Measurements from ENCODE around the gene MYD88. TPM values are rescaled to one million over a fixed set of nuclear protein-coding genes. Genes with fewer than 3 reads are reported as not detected.
A peak's percentile ranks its signal among the peaks of the same experiment; 100 is the strongest.

MYD88 gene
- total and polyA plus RNA-seq, 9 of the 15 experiments (the other 6 are each of a cell fraction or from before 2014, with no cell fraction given) = 3.2 to 47.3 (median 27.6) TPM

DNA sequence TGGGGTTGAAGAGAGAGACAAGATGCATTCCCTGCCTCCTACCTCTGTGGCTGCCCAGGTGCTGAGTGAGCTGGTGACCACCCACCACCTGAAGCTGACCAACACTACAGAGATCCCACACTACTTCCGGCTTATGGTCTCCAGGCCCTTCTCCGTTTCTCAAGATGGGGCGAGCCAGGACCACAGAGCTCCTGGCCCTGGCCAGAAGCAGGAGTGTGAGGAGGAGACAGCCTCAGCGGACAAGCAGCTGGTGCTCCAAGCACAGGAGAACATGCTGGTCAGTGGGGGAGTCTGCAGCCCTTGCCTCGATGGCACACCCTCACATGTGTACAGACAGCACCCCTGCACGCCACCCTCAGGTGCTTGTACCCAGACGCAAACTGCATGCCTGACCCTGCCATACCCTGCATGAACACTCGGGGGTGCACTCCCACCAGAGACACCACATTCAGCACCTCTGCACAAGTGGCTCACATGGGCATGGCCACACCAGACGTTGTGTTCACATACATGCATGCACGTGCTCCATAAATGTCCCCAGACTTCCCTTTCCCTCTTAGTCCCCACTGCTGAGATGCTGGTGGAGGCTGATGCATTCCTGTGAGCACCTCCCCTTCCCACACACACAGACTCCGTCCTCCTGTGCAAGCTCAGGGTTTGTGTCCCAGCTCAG lies 20.6 kb upstream of the MYD88 start (continued):
- TF ChIP-seq PCBP1 (IDR thresholded peaks at IDR 0.05; ENCODE audit: low read depth, low read length, poor library complexity, severe bottlenecking) = no peak
- TF ChIP-seq, protein P1, sequence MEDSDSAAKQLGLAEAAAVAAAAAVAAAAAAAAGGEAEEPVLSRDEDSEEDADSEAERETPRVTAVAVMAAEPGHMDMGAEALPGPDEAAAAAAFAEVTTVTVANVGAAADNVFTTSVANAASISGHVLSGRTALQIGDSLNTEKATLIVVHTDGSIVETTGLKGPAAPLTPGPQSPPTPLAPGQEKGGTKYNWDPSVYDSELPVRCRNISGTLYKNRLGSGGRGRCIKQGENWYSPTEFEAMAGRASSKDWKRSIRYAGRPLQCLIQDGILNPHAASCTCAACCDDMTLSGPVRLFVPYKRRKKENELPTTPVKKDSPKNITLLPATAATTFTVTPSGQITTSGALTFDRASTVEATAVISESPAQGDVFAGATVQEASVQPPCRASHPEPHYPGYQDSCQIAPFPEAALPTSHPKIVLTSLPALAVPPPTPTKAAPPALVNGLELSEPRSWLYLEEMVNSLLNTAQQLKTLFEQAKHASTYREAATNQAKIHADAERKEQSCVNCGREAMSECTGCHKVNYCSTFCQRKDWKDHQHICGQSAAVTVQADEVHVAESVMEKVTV (CRISPR knock-in tag; IDR thresholded peaks at IDR 0.05) = peak; percentile 76

DNA sequence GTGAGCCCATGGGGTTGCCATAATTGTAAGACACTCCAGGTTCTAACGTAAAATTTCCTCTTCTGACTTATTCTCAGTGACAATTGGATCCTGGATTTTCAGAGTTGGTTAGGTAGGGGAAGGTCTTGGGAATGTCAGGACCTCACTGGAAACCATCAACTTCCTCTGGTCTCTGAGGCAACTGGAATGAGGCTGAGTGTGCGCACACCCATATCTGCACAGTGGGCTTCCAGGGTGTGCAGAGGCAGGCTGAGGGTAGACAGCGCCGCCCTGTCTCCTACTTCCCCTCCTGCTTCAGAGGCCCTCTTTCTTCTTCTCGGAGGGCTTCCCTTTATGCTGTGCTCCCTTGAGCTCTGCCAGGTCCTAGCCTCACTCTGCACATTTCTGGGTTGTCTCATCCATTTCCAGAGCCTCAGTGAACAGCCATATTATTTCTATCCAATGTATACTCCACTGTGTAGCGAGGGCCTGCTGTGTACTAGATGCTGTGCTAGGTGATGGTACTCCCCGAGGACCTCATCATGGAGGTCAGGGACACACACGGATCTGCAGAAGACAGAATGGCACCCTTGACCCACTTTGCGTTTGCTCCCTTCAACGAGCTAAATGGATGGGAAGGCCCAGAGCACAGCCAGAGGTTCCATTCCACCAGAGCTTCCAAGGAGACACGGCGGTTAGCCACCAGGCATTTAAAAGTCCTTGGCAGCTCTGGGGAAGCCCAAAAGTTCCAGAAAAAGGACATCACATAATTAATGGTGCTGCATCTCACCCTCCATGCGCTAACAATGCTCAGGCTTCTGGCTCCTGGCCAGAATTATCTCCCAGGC lies 19.8 kb upstream of the MYD88 start:
- no peak overlapping the region for H3K9ac ChIP-seq (ENCODE audit: insufficient read depth in 1 of 2, low read depth in 2 of 2, low read length in 2 of 2)
- ATAC-seq (no peak; the same call in 2 of the 3 replicates), FAIRE-seq (no peak), DNase-seq (ENCODE audit: extremely low read depth in 1 of 4, low spot score in 3 of 4) (no peak)
- BruUV-seq (replicated peaks) = TSS peak; percentile 31
- no peak overlapping the region for H3K4me2 ChIP-seq (ENCODE audit: insufficient read depth, low read length)
- in situ Hi-C loops (cut with MboI) (loop anchor here (5.0 kb wide), 1 partner anchor 534 kb away; no protein-coding TSS in a partner anchor), intact Hi-C loops (cut with micrococcal nuclease) (loop anchor here (1.0 to 5.0 kb wide), 4 partner anchors 146 to 364 kb away; partner anchors contain the start of genes SLC22A14 and XYLB)
- WGBS (ENCODE audit: insufficient coverage, low coverage, missing lambda C conversion rate) = 73% methylated on average over 13 of the region's 13 CpGs
- ChIA-PET POLR2A (interaction anchor here (0.5 to 2.0 kb wide), 9 partner anchors 12 to 544 kb away, joined by 3 to 5 read pairs (median 3); partner anchors contain the start of gene ACAA1), CTCF (ENCODE audit: low intra/inter-chr PET ratio) (interaction anchor here (0.8 to 1.2 kb wide), 2 partner anchors 115 to 361 kb away, joined by 3 to 5 read pairs; no protein-coding TSS in a partner anchor)
- no peak overlapping the region for H3K27ac ChIP-seq (ENCODE audit: extremely low read depth, low read depth, low read length)
- H3K4me1 ChIP-seq (replicated peaks in 1 of 2; ENCODE audit: control insufficient read depth in 2 of 2, insufficient read depth in 2 of 2, low read length in 2 of 2) = peaks cover 0 to 30% of the 10 kb centered on the region in 2 experiments; a peak in 3 of 5 replicates
- peaks cover 29% of the 10 kb centered on the region; the same call in 2 of the 3 replicates for H3K36me3 ChIP-seq (ENCODE audit: control insufficient read depth, insufficient read depth, low read length)
- H3K9me3 ChIP-seq (replicated peaks; ENCODE audit: control insufficient read depth, insufficient read depth, low read depth, low read length) = no peaks in the 10 kb centered on the region
- H2AFZ ChIP-seq (ENCODE audit: low read depth, low read length) = no peak overlapping the region
- no peak overlapping the region for H3K4me3 ChIP-seq
- H3K79me2 ChIP-seq (ENCODE audit: control insufficient read depth, insufficient read depth, low read length) = no peaks in the 10 kb centered on the region
- no peaks in the 10 kb centered on the region for H3K9me1 ChIP-seq (ENCODE audit: control insufficient read depth, insufficient read depth, low read length)
- peaks cover 6 to 26% of the 10 kb centered on the region in 2 experiments; a peak in 3 of 5 replicates for H3K27me3 ChIP-seq (ENCODE audit: control insufficient read depth in 2 of 2, insufficient read depth in 2 of 2, low read length in 2 of 2)
- H4K20me1 ChIP-seq (replicated peaks; ENCODE audit: control insufficient read depth, insufficient read depth, low read length) = peaks cover 19% of the 10 kb centered on the region
- no peak for TF ChIP-seq BHLHE40 (IDR thresholded peaks at IDR 0.05; ENCODE audit: low read length)
- TF ChIP-seq ETV1 (tag; conservative IDR thresholded peaks at IDR 0.05; ENCODE audit: low read depth) = no peak
- no peak for TF ChIP-seq FOXA1 (IDR thresholded peaks at IDR 0.05; ENCODE audit: borderline replicate concordance)
- TF ChIP-seq, protein P2, sequence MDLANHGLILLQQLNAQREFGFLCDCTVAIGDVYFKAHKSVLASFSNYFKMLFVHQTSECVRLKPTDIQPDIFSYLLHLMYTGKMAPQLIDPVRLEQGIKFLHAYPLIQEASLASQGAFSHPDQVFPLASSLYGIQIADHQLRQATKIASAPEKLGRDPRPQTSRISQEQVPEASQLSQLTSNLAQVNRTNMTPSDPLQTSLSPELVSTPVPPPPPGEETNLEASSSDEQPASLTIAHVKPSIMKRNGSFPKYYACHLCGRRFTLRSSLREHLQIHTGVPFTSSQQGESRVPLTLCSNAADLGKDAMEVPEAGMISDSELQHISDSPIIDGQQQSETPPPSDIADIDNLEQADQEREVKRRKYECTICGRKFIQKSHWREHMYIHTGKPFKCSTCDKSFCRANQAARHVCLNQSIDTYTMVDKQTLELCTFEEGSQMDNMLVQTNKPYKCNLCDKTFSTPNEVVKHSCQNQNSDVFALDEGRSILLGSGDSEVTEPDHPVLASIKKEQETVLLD (IDR thresholded peaks at IDR 0.05) = no peak
- no peak for TF ChIP-seq ZNF431 (CRISPR knock-in tag; IDR thresholded peaks at IDR 0.05)
